Endothelial cell (in vitro differentiated cells): ENCODE data around the gene MS4A12. TPM values are rescaled to one million over a fixed set of nuclear protein-coding genes. Genes with fewer than 3 reads are reported as not detected.
"Not testable (repeated sequence)": the region's sequence is repeated elsewhere in the genome, so short reads cannot be mapped to it uniquely, and the experiment has no call there.

Experiments used
- DNase-seq: peaks from one replicate; pipeline ENCODE4 v3.0.0; 2021; ENCODE audit warnings: low spot score
- H3K27ac Mint-ChIP-seq: one replicate; pipeline ENCODE4 v1.8.0; 2021; ENCODE audit warnings: mixed read lengths, inconsistent platforms; ENCODE audit not compliant: unreplicated experiment
- H3K27me3 Mint-ChIP-seq: one replicate; pipeline ENCODE4 v1.8.0; 2021; ENCODE audit warnings: mild to moderate bottlenecking, moderate library complexity, mixed read lengths, inconsistent platforms; ENCODE audit not compliant: unreplicated experiment
- H3K36me3 Mint-ChIP-seq: one replicate; pipeline ENCODE4 v1.8.0; 2021; ENCODE audit warnings: mild to moderate bottlenecking, low read depth, mixed read lengths, inconsistent platforms; ENCODE audit not compliant: unreplicated experiment
- H3K4me1 Mint-ChIP-seq: one replicate; pipeline ENCODE4 v1.8.0; 2021; ENCODE audit warnings: mild to moderate bottlenecking, mixed read lengths, inconsistent platforms; ENCODE audit not compliant: unreplicated experiment
- H3K4me3 Mint-ChIP-seq: one replicate; pipeline ENCODE4 v1.8.0; 2021; ENCODE audit warnings: mild to moderate bottlenecking, mixed read lengths, inconsistent platforms; ENCODE audit not compliant: unreplicated experiment
- H3K9me3 Mint-ChIP-seq: one replicate; pipeline ENCODE4 v1.8.0; 2021; ENCODE audit warnings: mixed read lengths, inconsistent platforms; ENCODE audit not compliant: unreplicated experiment
- CTCF ChIP-seq: fragments of 200-600 bp; sonication (generic); IDR thresholded peaks from one replicate; pipeline ENCODE4 v1.5.0; 2021; ENCODE audit warnings: antibody characterized with exemption; ENCODE audit not compliant: unreplicated experiment
- total RNA-seq: library from RNA; stranded (reverse); fragmentation: NEBNext Ultra II Directional; extraction: Animal tissue kit (Norgen Biotek cat#: 25700); gene quantifications from one replicate; pipeline ENCODE4 v1.2.1, GENCODE V29; 2021; ENCODE audit not compliant: unreplicated experiment

The MS4A12 gene
- total RNA-seq, 1 donor from 2014 or later = not detected

- H3K4me3 Mint-ChIP-seq = no peak overlapping the region
- H3K9me3 Mint-ChIP-seq = peaks cover 6% of the 10 kb centered on the region
- DNase-seq = no peak
- peaks cover 2% of the 10 kb centered on the region for H3K27me3 Mint-ChIP-seq
- H3K36me3 Mint-ChIP-seq = peaks cover 3% of the 10 kb centered on the region
- no peaks in the 10 kb centered on the region for H3K4me1 Mint-ChIP-seq
- no peak overlapping the region for H3K27ac Mint-ChIP-seq
- TF ChIP-seq CTCF = no peak
Observed at GRCh38 chr11:60528465-60528864, 35.9 kb downstream of the MS4A12 start.

- no peak overlapping the region for H3K27ac Mint-ChIP-seq
- H3K4me1 Mint-ChIP-seq = no peaks in the 10 kb centered on the region
- peaks cover 6% of the 10 kb centered on the region for H3K9me3 Mint-ChIP-seq
- H3K4me3 Mint-ChIP-seq = no peak overlapping the region
- no peak for DNase-seq
- no peak for TF ChIP-seq CTCF
- H3K27me3 Mint-ChIP-seq = peaks cover 2% of the 10 kb centered on the region
- peaks cover 3% of the 10 kb centered on the region for H3K36me3 Mint-ChIP-seq
Observed at GRCh38 chr11:60528934-60529333, 36.4 kb downstream of the MS4A12 start.

GRCh38 chr11:60530454-60531100, 38.0 kb downstream of the MS4A12 start:
- H3K4me3 Mint-ChIP-seq = no peak overlapping the region

GRCh38 chr11:60532383-60532782, 39.8 kb downstream of the MS4A12 start:
- not testable (repeated sequence) for H3K4me3 Mint-ChIP-seq

More at GRCh38 chr11:60530454-60531100, 38.0 kb downstream of the MS4A12 start:
- TF ChIP-seq CTCF = no peak
- Mint-ChIP-seq H3K9me3 (peaks cover 6% of the 10 kb centered on the region), H3K4me1 (no peaks in the 10 kb centered on the region), H3K27ac (no peak overlapping the region), H3K36me3 (peaks cover 3% of the 10 kb centered on the region), H3K27me3 (peaks cover 2% of the 10 kb centered on the region)
- DNase-seq = no peak

GRCh38 chr11:60538627-60539026, 46.0 kb downstream of the MS4A12 start:
- not testable (repeated sequence) for H3K27me3 Mint-ChIP-seq, H3K9me3 Mint-ChIP-seq, H3K4me1 Mint-ChIP-seq, H3K4me3 Mint-ChIP-seq, H3K27ac Mint-ChIP-seq, H3K36me3 Mint-ChIP-seq, DNase-seq

More at GRCh38 chr11:60532383-60532782, 39.8 kb downstream of the MS4A12 start:
- not testable (repeated sequence) for DNase-seq, H3K9me3 Mint-ChIP-seq, H3K27ac Mint-ChIP-seq, H3K4me1 Mint-ChIP-seq, H3K27me3 Mint-ChIP-seq, H3K36me3 Mint-ChIP-seq

GRCh38 chr11:60544077-60544476, 51.5 kb downstream of the MS4A12 start:
- Mint-ChIP-seq H3K4me1 (no peaks in the 10 kb centered on the region), H3K27me3 (no peaks in the 10 kb centered on the region), H3K9me3 (no peaks in the 10 kb centered on the region), H3K36me3 (no peaks in the 10 kb centered on the region), H3K4me3 (no peak overlapping the region), H3K27ac (no peak overlapping the region)
- DNase-seq = no peak
- no peak for TF ChIP-seq CTCF

Other genes with a start within 250 kb of the MS4A12 start
- gene MS4A4E, start 249.6 kb upstream of the MS4A12 start, total RNA-seq = not detected
- gene MS4A4A, start 212.1 kb upstream of the MS4A12 start, total RNA-seq = not detected
- gene MS4A6E, start 165.5 kb upstream of the MS4A12 start, total RNA-seq = not detected
- not detected for gene MS4A7, start 114.2 kb upstream of the MS4A12 start, total RNA-seq
- gene MS4A14, start 96.3 kb upstream of the MS4A12 start, total RNA-seq = not detected
- gene MS4A5, start 63.2 kb upstream of the MS4A12 start, total RNA-seq = not detected
- gene MS4A1, start 36.9 kb upstream of the MS4A12 start, total RNA-seq = not detected
- not detected for gene MS4A13, start 22.6 kb downstream of the MS4A12 start, total RNA-seq
- not detected for gene MS4A8, start 206.8 kb downstream of the MS4A12 start, total RNA-seq
- gene MS4A18, start 231.9 kb downstream of the MS4A12 start, total RNA-seq = not detected